A172 (cell line): ENCODE data around the gene UCHL1. TPM values are rescaled to one million over a fixed set of nuclear protein-coding genes. Genes with fewer than 3 reads are reported as not detected.

Experiments used
- DNase-seq: peaks from one replicate; pipeline ENCODE4 v3.0.0-alpha.2; 2015; ENCODE audit warnings: low spot score
- total RNA-seq: library from RNA; depleted of rRNA; stranded (reverse); fragments of >200 nt; shearing (Covaris generic); gene quantifications from 2 replicates; pipeline ENCODE4 v1.2.3, GENCODE V29; 2014; rRNA removed

The UCHL1 gene
- total RNA-seq, result 2,111 and 2,441 TPM in 2 replicates

DNA sequence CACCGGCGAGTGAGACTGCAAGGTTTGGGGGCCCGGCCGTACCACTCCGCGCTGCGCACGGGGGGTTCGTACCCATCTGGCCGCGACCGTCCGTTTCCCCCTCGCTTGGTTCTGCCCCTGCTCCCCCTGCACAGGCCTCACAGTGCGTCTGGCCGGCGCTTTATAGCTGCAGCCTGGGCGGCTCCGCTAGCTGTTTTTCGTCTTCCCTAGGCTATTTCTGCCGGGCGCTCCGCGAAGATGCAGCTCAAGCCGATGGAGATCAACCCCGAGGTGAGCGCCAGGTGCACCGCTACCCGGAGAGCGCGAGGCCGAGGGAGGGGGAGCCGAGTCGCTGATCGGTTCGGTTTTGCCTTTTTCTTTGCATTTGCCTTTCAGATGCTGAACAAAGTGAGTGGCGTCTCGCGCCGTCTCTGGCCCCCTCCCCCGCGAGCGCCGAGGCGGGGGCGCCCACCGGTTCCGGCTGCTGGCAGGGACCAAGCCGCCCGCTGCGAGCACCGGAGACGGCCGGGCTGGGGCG lies at the start of gene UCHL1:
Gene UCHL1, plus strand, starts transcription at position 189 of the 517 bp plus-strand sequence. Its CDS starts 49 bp downstream, at position 238.
- peak; percentile 90 for DNase-seq

GRCh38 chr4:41207291-41207831 lies 49.4 kb upstream of the UCHL1 start:
- no peak for DNase-seq

GRCh38 chr4:41209187-41209586 lies 47.5 kb upstream of the UCHL1 start:
- DNase-seq, result peak; percentile 29

GRCh38 chr4:41209901-41210300 lies 46.8 kb upstream of the UCHL1 start:
- DNase-seq, result no peak

- no peak for DNase-seq
Observed at GRCh38 chr4:41211951-41212615, 44.6 kb upstream of the UCHL1 start.

GRCh38 chr4:41212616-41213203 lies 44.0 kb upstream of the UCHL1 start:
- peak; percentile 60 for DNase-seq

DNA sequence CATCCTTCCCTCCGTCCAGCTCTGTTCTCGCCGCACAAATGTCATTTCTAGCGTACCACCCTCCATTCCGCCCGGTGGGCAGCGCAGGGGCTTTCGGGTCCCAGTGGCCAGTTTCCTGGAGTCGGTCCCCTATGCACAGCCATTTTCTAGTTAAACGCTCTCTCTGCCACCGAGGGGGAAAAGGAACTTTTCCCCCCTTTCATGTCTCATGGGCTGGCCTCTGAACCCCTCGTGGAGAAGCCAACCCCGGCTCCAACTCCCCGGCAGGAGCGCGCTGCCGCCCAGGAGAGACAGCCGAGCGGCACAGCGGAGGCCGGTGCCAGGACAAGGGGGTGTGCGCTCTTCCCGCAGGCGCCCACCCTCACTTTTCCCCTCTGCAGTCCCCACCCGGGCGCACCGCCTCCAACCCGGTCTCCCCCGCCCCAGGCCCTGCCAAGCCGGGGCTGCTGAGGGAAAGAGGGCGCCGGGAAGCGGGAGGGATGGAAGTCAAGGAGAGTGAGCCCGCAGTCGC lies 43.0 kb upstream of the UCHL1 start:
- no peak for DNase-seq

DNA sequence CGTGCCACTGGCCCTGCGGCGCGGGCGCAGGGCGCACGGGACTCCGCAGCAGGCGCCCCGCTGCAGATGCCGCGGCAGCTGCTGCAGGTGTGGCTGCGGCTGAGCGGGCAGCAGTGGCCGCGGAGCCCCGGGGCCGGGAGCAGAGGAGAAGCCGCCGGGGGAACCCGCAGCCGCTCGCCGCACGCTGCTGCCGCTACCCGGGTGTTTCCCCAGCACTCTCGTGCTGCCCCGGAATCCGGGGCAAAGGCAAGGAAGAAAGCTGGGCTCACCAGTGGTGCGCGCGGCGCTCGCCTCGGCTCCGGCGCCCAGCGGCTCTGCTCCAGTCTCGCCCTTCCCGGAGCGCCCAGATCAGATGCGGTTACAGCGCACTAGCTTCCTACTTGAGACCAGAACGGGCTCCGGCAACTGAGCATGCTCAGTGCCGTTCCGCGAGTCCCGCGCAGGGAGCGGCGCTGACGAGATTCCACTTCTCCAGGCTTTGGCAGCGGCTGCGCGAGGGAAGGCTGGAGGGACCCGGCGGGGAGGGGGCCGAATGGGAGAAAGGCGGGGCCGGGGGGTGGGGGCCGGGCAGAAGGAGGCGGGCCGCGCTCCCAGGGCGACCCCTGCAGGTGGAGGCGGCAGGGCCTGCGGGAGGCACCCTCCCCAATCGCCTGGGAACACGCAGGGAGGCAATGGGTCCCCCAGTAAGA lies 42.4 kb upstream of the UCHL1 start, which contains the start of gene APBB2:
Gene APBB2, minus strand, starts transcription at position 407 of the 689 bp plus-strand sequence. CDS start 181,288 bp downstream, outside the sequence.
- DNase-seq, result peak; percentile 89

DNA sequence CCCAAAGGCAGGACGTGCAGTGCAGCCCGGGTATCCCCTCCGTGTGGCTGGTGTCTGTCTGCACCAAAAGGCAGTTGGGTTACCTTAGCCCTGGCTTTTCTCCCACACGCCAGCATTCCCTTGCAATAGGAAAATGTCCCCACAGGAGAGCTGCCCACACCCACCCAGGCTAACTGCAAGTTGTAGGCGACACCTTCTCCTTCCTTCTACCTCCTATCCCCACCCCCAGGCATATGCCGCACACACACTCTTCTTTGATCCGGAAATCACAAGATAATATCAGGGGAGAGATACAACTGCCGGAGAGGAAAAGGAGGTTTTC lies 41.9 kb upstream of the UCHL1 start:
- DNase-seq, result no peak

GRCh38 chr4:41215155-41215554 lies 41.6 kb upstream of the UCHL1 start:
- no peak for DNase-seq

GRCh38 chr4:41215969-41216293 lies 40.8 kb upstream of the UCHL1 start:
- no peak for DNase-seq

DNA sequence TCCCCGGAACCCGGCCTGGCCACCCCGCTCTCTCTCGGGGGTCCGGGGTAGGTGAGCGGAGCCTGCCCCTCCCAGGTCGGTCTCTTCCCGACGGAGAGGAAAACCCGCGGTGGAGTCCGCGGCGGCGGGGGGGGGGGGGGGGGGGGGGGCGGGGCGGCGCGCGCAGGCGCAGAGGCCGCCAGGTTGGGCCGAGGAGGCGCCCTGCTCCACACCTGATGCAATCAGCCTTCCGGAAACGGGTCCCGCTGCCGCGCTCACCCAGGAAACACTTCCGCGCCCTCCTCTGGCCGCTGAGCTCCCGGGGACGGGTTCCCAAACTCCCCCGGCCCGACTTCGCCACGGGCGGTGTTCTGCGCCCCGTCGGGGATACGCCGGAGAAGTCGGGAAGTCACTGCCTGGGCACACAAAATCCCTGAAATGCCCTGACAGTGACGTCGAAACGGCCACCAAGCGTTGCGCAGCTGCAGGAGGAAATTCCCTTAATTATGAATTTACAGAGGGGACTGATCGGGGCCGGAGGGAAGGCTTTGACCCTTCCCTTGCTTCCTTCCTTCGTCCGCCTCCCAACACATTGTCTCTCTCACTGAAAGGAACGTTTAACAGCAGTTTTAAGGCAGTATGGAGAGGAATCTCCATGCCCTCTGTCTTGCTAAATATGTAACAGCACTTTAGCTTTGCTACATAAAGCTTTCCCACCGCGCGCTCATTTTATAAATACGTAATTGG lies 40.3 kb upstream of the UCHL1 start:
- DNase-seq, result peak; percentile 63

DNA sequence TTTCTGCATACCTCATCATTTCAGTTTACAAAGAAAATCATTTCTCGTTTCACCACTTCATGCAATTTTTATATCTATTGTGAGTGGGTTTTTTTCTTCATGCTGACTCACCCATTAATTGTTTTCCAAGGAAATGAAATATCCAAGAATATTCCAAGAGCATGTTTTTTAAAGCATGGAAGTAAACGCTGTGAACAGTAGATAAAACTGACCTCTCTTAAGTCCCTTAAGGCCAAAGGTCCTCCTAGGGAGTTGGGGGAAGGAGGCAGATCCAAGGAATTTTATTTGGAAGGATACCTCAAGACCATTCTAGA lies 39.8 kb upstream of the UCHL1 start:
- DNase-seq, result no peak

DNA sequence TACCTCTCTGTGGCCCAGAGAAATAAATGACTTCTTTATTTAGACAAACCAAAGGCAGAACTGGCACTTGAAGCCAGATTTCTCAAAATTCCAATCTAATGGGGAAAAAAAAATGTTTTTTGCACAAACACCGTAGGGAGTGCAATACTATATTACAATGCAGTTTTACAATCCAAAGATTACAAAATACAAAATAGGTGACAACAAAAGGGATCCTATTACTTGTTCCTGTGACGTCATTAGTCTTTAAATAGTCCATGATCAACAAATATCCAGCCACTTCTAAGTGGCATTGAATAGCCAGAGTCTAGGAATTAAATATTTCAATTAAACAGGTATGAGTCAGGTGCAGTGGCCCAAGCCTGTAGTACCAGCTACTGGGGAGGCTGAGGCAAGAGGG lies 39.4 kb upstream of the UCHL1 start:
- no peak for DNase-seq

DNA sequence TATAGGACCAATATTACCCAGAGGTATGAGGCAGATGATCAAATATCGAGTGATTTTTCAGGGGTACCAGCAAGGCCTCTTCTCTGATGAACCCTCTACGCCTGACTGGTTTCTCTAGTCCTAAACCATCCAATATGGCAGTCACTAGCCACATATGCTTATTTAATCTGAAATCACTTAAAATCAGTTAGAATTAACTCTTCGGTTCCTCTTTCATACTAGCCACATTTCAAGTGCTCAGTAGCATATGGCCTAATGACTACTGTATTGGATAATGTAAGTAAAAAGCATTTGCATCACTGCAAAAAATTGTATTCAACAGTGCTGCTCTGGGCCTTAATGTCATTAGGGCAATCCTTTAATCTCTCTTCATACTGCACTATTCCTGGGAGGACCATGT lies 38.0 kb upstream of the UCHL1 start:
- no peak for DNase-seq

DNA sequence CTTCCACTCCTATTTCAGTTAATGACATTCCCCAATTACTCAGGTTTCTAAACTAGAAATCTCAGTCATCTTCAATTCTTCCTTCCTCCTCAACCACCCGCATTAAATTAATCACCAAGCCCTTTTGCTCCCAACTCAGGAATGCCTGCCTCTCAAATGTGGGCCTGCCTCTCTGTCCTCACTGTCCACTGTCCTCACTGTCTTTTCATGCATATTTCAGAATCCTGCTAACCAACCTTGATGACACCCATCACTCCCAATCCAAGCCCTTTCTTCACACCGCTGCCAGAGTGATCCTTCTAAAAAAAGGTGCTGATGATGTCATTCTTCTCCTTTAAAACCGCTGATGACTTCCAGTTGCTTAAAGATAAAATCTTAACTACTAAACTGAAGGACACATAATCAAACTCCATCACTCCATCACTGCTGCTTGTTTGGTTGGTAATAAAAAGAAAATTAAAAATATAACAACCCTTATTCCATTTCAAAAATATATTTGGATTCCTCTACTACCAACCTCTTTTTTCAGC lies 37.2 kb upstream of the UCHL1 start:
- no peak for DNase-seq

DNA sequence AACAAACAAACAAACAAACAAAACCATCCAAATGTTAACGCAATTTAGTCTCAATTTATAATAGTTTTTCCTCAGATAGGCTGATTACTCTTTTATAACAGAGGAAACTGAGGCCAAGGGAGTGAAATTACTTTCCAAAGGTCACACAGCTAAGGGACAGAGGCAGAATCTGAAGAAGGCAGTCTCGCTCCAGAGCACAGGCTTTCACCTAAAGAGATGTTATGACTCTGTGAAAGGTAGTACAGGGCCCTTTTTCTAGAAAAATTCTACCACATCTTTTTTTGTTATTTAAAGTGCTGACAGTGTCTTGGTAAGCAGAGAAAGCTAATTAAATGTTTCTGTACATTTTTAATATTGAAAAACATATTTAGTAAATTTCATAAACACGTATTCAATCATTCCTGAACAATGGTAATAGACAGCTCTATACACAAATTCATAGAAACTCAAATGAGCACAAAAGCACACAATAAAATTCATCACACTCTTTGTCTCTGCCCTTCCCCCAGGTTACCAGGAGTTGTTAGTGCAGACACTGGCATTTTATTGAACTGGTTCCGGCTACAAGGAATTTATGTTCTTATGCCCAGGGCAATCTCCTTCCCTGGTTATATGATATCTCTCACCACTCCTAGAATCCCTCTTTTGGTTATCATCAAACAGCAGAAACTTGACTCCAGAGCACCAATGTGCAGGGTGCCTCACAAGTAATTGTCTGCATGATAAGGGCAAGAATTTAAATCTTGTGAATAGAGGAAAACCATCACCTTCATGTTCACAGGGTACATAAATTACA lies 34.7 kb upstream of the UCHL1 start:
- DNase-seq, result no peak

DNA sequence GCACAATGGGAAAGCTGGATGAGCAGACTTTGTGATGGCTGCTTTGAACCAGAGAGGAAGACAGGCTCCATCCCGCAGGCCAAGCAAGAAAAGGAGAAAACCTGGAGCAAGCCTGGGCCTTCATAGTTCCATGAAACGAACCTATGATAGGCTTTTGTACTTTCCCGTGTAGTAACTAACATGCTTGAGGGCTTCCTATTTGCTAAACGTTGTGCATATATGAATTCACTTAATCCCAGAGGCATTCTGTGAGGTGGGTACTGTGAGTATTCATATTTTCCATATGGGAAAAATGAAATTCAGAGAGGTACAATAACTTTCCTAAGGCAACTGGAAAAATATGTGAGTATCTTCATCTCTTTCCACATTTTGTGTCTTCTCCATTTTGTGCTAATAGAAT lies 28.8 kb upstream of the UCHL1 start:
- no peak for DNase-seq

DNA sequence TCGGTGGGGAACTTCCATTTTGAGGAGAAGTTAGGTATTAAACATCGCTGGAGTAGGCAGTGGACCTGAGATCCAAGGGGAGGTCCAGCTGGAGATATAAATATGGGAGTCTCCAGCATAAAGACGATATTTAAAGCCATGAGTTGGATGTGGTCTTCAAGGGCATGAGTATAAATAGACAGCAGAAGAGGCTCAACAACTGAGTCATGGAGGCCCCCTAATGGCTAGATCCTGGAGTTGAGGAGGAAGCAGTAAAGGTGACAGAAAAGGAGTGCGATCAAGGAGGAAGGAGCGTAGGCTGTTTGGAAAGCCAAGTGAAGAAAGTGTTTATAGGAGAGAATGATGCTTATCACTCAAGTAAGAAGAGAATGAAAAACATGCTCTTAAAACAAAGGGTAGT lies 24.3 kb upstream of the UCHL1 start:
- no peak for DNase-seq

- no peak for DNase-seq
Observed at GRCh38 chr4:41232856-41233255, 23.9 kb upstream of the UCHL1 start.

DNA sequence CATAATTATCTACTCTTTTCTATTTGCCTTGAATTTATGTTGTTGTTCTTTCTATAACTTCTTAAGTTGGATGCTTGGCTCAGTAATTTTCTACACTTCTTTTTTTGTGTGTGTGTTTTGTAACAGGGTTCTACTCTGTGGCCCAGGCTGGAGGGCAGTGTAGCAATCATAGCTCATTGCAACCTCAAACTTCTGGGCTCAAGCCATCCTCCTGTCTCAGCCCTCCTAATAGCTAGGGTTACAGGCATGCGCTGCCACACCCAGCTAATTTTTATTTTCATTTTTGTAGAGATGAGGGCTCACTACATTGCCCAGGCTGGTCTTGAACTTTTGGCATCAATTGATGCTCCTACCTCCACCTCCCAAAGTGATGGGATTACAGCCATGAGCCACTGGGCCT lies 20.7 kb upstream of the UCHL1 start:
- no peak for DNase-seq
